A549 (cell line): ENCODE results near the gene LMO2.

Experiments
- CEBPB ChIP-seq, 2 experiments: fragments of >200 bp in 1 of 2; sonication (Bioruptor Twin) in 1 of 2; formaldehyde crosslinking in 1 of 2; IDR thresholded peaks; 2 replicates each; pipeline ENCODE4 v1.6.1; 2012 to 2016
- CHD4 ChIP-seq: fragments of 200-600 bp; sonication (generic); IDR thresholded peaks from 2 replicates; pipeline ENCODE4 v1.6.1; 2016; ENCODE audit warnings: antibody characterized with exemption, mild to moderate bottlenecking, borderline replicate concordance
- FOSB ChIP-seq: fragments of 250-450 bp; sonication (Bioruptor Pico); IDR thresholded peaks from 2 replicates; pipeline ENCODE4 v1.5.0; 2020; ENCODE audit warnings: mild to moderate bottlenecking, moderate library complexity
- MAFK ChIP-seq: fragments of 450-650 bp; IDR thresholded peaks from 2 replicates; pipeline ENCODE4 v1.6.1; 2014; ENCODE audit not compliant: partially characterized antibody
- NR3C1 ChIP-seq: fragments of >200 bp; sonication (Bioruptor Twin); formaldehyde crosslinking; IDR thresholded peaks from 3 replicates; pipeline ENCODE4 v1.6.1; 2017
- PHF8 ChIP-seq: fragments of 200-600 bp; sonication (generic); IDR thresholded peaks from 2 replicates; pipeline ENCODE4 v1.6.1; 2016; ENCODE audit warnings: low read depth, mild to moderate bottlenecking, antibody characterized with exemption, moderate library complexity, borderline replicate concordance
- POLR2A ChIP-seq: IDR thresholded peaks from 2 replicates; pipeline ENCODE4 v1.6.1; 2012; ENCODE audit warnings: mild to moderate bottlenecking, low read length
- RAD21 ChIP-seq, 2 experiments: fragments of >200 bp in 1 of 2; sonication (Bioruptor Twin) in 1 of 2; formaldehyde crosslinking in 1 of 2; IDR thresholded peaks in 1 of 2; conservative IDR thresholded peaks in 1 of 2; 2 replicates in 1 of 2; 3 replicates in 1 of 2; pipeline ENCODE4 v1.6.1; 2012 to 2018; ENCODE audit warnings: inconsistent platforms in 1 of 2
- SMC3 ChIP-seq: fragments of >200 bp; sonication (Bioruptor Twin); formaldehyde crosslinking; IDR thresholded peaks from 3 replicates; pipeline ENCODE4 v1.6.1; 2018; ENCODE audit warnings: inconsistent platforms
- SREBF2 ChIP-seq: fragments of 450-650 bp; IDR thresholded peaks from 2 replicates; pipeline ENCODE4 v1.6.1; 2014; ENCODE audit warnings: mild to moderate bottlenecking, moderate library complexity
- TP53 ChIP-seq: fragments of 250-450 bp; sonication (Bioruptor Pico); IDR thresholded peaks from 2 replicates; pipeline ENCODE4 v1.5.0; 2021; ENCODE audit warnings: mild to moderate bottlenecking, moderate library complexity
- TF ChIP-seq, protein P1 (sequence below): fragments of >200 bp; sonication (Bioruptor Twin); formaldehyde crosslinking; IDR thresholded peaks from 3 replicates; pipeline ENCODE4 v1.5.1; 2016
- TF ChIP-seq, protein P2 (sequence below): fragments of 250-450 bp; sonication (Bioruptor Pico); IDR thresholded peaks from 2 replicates; pipeline ENCODE4 v1.5.0; 2021; ENCODE audit warnings: mild to moderate bottlenecking, moderate library complexity, borderline replicate concordance
- TF ChIP-seq, protein P3 (sequence below): IDR thresholded peaks from 2 replicates; pipeline ENCODE4 v1.6.1; 2012; ENCODE audit warnings: low read depth, borderline replicate concordance

DNA sequence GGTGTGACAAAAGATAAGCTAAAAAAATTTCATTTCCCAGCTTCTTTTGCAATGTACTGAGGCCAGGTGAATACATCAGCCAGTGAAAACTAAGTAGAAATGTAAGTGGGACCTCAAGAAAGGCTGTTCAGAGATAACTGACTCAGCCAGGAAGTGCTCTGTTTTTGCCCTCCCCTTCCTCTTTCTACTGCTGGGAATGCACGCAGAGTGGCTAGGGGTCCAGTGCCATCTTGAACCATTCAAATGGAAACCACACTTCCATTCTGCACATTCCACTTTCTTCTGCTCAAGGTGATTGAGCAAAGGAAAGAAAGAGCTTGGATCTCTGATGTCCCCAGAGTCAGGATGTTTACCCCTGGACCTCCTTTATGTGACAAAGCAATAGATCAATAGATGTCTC is 27.8 kb upstream of the LMO2 start:
- TF ChIP-seq, protein P1, sequence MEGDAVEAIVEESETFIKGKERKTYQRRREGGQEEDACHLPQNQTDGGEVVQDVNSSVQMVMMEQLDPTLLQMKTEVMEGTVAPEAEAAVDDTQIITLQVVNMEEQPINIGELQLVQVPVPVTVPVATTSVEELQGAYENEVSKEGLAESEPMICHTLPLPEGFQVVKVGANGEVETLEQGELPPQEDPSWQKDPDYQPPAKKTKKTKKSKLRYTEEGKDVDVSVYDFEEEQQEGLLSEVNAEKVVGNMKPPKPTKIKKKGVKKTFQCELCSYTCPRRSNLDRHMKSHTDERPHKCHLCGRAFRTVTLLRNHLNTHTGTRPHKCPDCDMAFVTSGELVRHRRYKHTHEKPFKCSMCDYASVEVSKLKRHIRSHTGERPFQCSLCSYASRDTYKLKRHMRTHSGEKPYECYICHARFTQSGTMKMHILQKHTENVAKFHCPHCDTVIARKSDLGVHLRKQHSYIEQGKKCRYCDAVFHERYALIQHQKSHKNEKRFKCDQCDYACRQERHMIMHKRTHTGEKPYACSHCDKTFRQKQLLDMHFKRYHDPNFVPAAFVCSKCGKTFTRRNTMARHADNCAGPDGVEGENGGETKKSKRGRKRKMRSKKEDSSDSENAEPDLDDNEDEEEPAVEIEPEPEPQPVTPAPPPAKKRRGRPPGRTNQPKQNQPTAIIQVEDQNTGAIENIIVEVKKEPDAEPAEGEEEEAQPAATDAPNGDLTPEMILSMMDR, result no peak
- TF ChIP-seq SREBF2 (no peak), PHF8 (no peak), CEBPB (IDR thresholded peaks at IDR 0.05) (no peak), CHD4 (no peak), NR3C1 (no peak), POLR2A (no peak), SMC3 (no peak), TP53 (CRISPR knock-in tag) (no peak), FOSB (no peak), MAFK (no peak), RAD21 (conservative IDR thresholded peaks at IDR 0.05 in 1 of 2, IDR thresholded peaks at IDR 0.05 in 1 of 2) (no peak)
- TF ChIP-seq, protein P2, sequence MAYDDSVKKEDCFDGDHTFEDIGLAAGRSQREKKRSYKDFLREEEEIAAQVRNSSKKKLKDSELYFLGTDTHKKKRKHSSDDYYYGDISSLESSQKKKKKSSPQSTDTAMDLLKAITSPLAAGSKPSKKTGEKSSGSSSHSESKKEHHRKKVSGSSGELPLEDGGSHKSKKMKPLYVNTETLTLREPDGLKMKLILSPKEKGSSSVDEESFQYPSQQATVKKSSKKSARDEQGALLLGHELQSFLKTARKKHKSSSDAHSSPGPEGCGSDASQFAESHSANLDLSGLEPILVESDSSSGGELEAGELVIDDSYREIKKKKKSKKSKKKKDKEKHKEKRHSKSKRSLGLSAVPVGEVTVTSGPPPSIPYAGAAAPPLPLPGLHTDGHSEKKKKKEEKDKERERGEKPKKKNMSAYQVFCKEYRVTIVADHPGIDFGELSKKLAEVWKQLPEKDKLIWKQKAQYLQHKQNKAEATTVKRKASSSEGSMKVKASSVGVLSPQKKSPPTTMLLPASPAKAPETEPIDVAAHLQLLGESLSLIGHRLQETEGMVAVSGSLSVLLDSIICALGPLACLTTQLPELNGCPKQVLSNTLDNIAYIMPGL (CRISPR knock-in tag), result no peak
- TF ChIP-seq, protein P3, sequence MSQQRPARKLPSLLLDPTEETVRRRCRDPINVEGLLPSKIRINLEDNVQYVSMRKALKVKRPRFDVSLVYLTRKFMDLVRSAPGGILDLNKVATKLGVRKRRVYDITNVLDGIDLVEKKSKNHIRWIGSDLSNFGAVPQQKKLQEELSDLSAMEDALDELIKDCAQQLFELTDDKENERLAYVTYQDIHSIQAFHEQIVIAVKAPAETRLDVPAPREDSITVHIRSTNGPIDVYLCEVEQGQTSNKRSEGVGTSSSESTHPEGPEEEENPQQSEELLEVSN, result no peak
